GM03348 (cell line): ENCODE measurements around the gene AOC1.
"Not testable (repeated sequence)": the region's sequence is repeated elsewhere in the genome, so short reads cannot be mapped to it uniquely, and the experiment has no call there.

ENCODE experiments used
- DNase-seq: peaks from one replicate; pipeline ENCODE4 v3.0.0; 2012; ENCODE audit warnings: low spot score

Gene AOC1

DNA sequence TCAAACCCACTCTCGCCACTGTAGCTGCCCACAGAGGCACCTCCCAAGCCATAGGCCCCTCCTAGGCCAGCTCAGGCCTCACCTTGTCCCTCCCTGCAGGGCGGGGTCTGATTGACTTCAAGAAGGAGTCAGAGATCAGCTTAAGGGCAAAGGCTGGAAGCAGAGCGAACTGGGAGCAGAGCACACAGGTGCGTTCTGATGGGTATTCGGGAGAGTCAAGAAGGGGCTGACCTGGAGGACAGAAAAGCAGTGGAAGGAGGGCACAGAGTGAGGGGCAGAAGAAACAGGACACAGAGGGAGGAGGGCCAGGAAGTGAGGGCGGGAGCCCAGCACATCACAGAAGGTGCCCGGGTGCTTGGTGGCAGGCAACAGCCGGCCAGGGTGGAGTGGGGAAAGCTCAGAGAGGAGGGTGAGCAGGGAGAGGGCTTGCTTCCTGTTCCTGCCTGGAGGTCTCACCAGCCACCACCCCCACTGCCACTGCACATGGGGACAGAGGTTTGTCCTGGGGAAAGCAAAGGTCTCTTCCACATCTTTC, at the start of gene AOC1:
AOC1 (plus strand) TSS at position 147 of the 535 bp plus-strand sequence. CDS start 3,954 bp downstream, outside the sequence.
- DNase-seq, result no peak

GRCh38 chr7:150803161-150803860, 49.0 kb upstream of the AOC1 start:
- DNase-seq, result no peak

- DNase-seq, result no peak
Measured at GRCh38 chr7:150804802-150805201, 47.5 kb upstream of the AOC1 start.

DNA sequence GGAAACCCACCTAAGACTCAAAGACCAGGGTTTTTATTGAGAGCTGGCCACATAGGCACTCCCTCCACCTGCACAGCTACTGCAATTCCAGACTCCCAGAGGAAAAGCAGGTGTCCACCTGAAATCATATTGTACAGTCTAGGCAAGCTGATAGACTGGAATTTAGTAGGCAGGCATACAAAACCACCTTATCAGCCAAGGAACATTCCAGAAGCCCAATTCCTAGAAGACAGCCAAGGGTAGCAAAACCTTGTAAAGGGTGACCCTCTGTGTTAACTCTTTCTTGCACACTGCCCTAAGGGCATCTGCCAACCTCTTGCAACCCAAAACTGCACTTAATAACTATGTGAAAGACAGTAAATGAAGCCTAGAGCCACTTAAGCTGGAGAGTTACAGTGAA, 46.5 kb upstream of the AOC1 start:
- no peak for DNase-seq

DNA sequence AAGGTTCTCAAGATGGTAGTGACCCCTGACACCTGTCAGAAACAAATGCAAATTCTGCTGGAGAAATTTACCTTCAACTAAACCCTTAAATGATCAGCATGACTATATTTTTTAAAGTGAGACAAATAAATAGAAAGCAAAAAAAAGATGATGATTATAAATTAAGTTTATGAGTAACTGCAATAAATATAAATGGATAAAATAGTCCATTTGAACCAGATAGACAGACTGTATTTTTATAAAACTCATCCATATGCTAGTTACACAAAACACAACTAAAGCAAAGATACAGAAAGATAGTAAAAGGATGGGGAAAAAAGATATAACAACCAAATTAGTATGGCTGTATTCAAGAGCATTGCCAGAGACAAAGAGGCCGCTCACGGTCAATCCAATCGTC, 45.9 kb upstream of the AOC1 start:
- no peak for DNase-seq

DNA sequence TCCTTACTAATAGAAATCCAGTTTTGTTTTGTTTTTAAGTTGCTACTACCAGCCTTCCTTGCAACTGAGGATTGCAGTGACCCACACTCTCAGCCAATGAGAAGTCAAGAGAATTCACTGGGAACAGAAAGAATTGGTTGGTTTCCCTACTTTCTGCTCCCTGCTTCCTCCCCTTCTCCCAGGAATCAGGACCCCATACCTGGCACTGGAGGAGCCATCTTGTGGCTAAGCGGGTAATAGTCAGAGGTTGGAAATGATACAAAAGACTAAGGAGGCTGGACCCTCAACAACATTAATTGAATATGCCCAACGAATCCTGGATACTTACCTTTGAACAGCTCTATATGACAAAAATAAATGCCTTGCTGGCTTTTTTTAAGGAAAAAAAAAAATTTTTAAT, 45.5 kb upstream of the AOC1 start:
- no peak for DNase-seq

GRCh38 chr7:150807616-150808438, 44.5 kb upstream of the AOC1 start:
- not testable (repeated sequence) for DNase-seq

DNA sequence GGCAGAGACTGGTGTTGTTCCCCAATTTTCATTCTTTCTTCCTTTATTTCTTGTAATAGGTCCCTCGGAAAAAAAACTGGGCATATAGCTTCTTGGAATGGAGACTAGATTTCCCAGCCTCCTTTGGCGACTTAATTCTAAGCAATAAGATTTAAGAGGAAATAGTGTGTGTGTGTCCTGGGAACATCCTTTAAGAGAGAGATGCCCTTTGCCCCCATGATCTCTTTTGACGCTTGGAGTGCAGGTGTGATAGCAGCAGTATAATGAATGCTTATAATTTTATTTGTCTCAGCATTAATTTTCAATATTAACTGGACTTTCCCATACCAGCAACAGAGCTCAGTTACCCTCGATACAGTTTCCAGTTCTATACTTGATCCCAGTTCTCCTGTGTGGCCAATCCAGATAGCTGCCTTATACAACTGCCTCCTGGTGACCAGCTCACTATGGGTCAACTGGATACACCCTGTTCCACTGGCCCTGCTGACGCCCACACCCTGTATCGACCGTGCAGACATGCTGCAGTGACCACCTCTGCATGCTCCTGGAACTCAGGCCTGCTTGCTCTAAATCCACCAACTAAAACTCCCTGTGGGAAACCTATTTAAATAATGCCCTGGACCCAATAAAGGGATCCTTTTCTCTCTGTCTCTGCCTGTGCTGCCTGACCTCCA, 37.9 kb upstream of the AOC1 start:
- no peak for DNase-seq

DNA sequence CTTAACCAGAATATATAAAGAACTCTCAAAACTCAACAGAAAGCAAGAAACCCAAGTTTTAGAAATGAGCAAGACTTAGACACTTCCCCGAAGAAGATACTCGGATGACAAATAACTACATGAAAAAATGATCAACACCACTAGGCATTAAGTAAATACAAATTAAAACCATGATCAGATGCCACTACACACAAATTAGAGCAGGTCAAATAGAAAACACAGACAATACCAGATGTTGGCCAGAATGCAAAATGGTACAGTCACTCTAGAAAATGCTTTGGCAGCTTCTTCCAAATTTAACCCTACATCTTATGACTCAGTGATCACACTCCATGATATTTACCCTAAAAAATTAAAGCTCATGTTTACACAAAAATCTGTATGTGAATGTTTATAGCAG, 33.3 kb upstream of the AOC1 start:
- no peak for DNase-seq

- DNase-seq, result no peak
Measured at GRCh38 chr7:150820148-150820547, 32.2 kb upstream of the AOC1 start.

GRCh38 chr7:150820578-150821198, 31.6 kb upstream of the AOC1 start:
- no peak for DNase-seq

- DNase-seq, result no peak
Measured at GRCh38 chr7:150823043-150823442, 29.3 kb upstream of the AOC1 start.

- DNase-seq, result no peak
Measured at GRCh38 chr7:150823484-150824126, 28.7 kb upstream of the AOC1 start.

- no peak for DNase-seq
Measured at GRCh38 chr7:150824379-150825177, 27.7 kb upstream of the AOC1 start.

DNA sequence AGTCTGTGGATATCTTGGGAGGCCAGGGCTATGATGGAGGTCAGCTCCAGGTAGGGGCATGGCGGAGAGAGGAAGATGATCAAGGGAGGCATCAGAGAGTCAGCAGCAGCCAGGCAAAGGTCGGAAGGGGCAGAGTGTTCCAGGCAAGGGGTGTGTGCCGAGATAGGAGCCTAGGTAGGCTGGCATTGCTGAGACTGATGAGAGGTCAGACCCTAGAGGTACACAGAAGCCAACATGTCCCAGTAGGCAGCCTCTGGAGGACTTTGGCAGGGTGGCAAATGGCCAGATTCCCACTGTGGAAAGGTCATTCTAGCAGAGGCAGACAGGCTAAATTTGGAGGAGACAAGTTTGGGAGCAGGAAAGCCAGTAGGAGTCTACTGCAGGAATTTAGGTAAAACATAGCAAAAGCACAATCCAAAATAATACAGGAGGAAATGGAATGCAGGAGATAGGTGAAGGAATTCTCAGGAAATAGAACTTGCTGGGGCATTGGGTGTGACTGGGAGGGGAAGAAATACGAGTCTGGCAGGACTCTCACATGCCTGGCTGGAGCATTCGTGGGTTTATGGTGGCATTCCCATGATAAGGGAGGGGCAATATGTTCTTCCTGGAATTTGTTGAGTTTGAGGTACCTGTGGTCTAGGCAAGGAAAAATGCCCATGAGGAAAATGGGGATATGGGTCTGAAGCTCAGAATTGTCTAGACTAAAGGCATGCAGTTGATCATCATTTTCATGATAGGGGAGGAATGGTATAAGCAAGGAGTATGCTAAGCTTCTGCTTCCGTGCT, 26.1 kb upstream of the AOC1 start:
- no peak for DNase-seq

DNA sequence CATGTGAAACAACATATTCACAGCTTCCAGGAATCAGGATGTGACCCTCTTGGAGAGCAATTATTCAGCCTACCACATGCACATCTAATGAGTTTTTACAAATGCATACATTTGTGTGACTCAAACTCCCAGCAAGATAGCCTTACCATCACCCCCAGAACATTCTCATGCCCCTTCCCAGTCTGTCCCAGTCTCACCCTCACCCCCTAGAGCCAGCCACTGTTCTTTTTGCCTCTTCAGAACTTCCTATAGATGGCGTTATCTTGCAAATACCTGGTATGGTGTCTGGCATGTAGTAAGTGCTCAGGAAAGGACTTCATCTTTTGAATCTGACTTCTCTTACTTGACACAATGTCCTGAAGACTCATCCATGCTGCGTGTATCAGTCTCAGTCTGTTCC, 23.9 kb upstream of the AOC1 start:
- DNase-seq, result no peak

DNA sequence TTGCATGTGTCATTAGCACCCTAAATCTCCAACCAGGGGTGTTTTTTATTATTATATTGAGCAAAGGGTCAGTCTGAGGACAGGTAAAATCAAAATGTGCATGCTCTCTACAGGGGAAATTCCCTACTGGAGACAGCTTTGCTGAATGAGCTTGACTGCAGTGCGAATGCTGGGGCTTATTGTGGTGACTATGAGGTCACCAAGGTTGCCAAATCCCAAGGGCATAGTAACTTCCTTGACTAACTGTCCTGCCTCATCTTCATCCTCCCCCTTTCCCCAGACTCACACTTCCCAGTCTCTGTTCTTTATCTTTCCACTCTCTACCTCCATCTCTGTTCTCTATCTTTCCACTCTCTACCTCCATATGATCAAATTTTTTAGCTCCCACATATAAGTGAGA, 22.9 kb upstream of the AOC1 start:
- no peak for DNase-seq

- no peak for DNase-seq
Measured at GRCh38 chr7:150830937-150831336, 21.4 kb upstream of the AOC1 start.

GRCh38 chr7:150831851-150832250, 20.5 kb upstream of the AOC1 start:
- no peak for DNase-seq

- DNase-seq, result no peak
Measured at GRCh38 chr7:150835019-150835418, 17.3 kb upstream of the AOC1 start.
